HG03571 (cell line): Measurements from ENCODE around the gene GRK6.
"Not testable (repeated sequence)": the region's sequence is repeated elsewhere in the genome, so short reads cannot be mapped to it uniquely, and the experiment has no call there.

ENCODE experiments used
- ATAC-seq: cut with Tn5 transposase; IDR thresholded peaks from one replicate; pipeline ENCODE4 v1.9.1; 2021; ENCODE audit not compliant: unreplicated experiment

The GRK6 gene

DNA sequence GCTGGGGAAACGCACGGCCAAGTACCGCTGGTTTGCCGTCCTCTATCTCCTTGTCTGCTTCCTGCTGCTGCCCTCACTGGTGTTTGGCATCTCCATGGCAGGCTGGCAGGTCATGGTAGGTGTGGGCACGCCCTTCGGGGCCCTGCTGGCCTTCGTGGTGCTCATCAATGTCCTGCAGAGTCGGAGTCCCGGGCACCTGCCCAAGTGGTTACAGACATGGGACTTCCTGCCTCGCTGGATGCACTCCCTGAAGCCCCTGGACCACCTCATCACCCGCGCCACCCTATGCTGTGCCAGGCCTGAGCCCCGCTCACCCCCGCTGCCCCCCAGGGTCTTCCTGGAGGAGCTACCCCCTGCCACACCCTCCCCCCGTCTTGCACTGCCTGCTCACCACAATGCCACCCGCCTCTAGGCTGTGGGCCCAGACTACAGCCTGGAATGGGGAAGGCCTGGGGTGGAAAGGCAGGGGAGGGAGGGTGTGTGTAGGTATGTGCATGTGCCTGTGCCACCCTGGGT, 28.5 kb upstream of the GRK6 start:
- ATAC-seq, result no peak

GRCh38 chr5:177399997-177400868, 26.2 kb upstream of the GRK6 start, which contains the start of gene PFN3:
Gene PFN3, minus strand, starts transcription at chr5:177400661. Its CDS starts 85 bp downstream, at chr5:177400576.
- ATAC-seq, result no peak

DNA sequence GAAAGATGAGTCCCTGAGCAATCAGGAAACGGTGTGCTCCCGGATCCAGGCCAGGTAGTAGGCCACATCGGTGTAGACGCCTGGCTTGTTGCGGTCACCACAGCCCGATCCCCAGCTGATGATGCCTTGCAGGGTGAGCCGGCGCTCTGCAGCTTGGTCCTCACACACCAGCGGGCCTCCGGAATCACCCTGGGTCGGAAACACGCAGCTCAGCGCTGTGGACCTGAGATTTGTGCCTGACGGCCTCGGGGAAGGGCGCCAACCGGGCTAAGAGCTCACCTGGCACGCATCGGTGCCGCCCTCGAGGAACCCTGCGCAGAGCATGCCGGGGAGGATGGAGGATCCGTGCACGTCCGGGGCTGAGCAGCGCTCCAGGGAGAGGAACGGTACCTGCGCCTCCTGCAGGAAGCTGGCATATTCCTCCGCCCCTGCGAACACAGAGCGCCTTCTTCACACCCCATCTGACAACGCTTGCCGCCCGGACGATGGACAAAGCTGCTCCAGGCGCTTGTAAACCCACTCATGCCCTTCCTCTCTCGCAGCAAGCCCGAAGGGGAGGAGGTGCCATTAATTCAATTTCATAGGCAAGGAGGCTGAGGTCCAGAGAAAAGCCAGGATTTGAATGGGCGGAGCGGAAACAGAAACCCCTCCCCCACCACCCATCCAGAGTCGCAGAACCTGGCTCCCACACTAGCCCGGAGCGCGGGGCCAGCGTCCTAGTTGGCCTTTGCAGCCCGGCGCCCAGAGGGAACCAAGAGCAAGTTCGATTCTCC, 24.0 kb upstream of the GRK6 start:
- ATAC-seq, result no peak

DNA sequence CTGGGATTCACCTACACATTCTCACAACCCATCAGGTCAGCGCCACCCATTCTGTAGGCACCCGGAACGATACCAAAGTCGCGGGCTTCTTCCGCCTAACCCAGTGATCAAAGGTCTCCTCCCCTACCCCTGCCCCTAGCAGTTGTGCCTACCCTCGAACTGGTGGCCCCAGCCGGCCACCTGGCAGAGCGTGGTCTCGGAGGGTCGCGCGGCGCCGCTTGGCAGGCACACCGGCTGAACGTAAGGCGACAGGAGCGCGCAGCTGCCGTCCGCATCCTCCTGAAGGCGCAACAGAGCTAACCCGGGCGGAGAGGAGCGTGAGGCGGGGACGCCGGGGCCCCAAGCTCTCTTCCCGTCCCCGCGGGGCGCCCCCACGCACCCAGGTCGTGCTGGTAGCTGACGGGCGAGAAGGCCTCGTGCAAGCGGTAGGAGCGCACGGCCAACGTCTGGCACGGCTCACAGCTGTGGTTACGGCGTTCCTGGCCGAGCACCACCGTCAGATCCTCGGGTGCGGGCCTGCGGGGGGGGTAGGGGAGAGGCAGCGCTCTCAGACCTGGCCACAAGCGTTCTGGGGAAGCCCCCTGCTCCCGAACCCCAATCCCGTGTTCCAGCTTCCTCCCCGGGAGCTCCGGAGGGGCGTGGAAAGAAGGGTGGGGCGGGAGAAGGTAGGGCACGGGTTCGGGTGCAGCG, 23.2 kb upstream of the GRK6 start:
- peak; percentile 20 for ATAC-seq

GRCh38 chr5:177403792-177404640, 22.5 kb upstream of the GRK6 start:
- ATAC-seq, result peak; percentile 76

GRCh38 chr5:177404641-177405179, 21.8 kb upstream of the GRK6 start:
- no peak for ATAC-seq

GRCh38 chr5:177405312-177405711, 21.2 kb upstream of the GRK6 start:
- no peak for ATAC-seq

DNA sequence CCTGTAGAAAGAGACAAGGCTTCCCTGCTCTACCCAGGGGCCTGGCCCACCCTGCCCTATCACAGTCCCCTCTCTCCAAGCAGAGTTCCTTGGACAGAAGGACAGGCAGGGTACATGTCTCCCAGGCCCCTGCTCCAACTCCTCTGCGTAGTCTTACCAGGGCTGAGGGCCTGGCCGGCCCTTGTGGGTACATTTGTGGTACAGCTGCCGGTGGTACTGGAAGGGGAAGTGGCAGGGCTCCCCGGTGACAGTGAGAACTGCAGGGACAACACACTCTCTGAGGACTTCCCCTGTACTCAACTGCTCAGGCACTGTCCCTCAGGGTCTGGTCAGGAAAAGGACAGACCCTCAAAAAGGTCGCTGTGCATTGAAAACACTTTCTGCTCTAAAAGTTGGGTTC, 20.7 kb upstream of the GRK6 start:
- ATAC-seq, result no peak

DNA sequence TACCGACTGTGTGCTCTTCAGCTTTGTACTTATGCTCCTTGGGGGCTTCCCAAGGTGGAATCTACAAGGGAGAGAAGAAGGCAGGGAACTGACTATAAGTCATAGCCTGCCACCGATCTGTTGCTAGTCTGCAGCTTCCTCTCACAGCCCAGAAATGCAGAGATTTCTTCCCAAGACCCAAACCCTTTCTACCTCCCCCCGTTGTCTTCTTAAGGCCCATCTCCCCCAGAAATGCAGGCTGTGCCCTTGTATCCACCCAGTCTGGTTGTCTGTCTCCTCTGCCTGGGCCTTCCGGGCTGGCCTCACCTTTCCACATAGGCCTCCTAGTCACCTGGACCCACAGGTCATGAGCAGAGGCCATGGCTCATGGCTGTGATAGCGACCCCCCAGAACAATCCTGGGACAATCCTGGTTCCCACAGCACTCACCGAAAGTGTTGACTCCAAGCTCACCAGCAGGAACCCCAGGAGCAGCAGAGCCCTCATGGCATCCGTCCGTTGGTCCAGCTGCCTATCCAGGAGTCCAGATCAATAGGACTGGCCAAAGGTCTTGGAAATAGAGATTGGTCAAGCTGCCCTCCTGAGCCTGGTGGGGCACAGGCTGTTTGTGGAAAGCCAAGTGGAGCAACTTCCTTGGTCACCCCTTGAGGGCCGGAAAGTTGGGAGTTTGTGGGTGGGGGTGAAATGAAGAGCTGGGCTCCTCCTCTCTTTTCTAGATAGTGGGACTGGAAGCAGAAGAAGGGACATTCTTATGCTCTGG, 17.3 kb upstream of the GRK6 start, which contains the start of gene F12:
F12 (minus strand) TSS at position 522 of the 759 bp plus-strand sequence; CDS start at position 485, 37 bp downstream.
- no peak for ATAC-seq

- ATAC-seq, result no peak
Observed at GRCh38 chr5:177410575-177410974, 15.9 kb upstream of the GRK6 start.

DNA sequence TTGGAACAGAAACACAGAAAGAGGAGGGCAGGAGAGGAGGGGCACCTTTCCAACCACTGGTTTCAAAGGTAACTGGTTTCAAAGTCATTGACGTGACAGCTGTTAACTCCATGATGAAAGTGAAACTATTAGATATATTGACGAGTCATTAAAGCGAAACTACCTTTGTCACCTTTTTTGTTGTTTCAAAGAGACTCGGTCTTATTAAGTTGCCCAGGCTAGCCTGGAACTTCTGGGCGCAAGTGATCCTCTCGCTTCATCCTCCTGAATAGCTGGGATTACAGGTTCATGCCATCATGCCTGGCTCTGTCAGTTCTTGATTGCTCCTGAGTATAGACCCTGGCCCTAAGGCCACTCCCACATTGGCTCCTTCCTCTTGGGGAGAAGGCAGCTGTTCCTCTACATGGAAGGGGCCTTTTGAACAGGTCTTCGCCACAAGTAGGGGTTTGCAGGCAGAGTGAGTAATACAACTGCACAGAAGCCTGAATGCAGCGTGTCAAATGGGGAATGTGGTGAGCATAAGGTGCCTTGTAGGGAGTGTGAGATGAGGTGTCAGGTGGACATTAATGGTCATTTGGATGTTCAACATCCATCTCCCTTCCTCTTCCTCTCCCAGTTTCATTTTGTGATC, 13.8 kb upstream of the GRK6 start:
- ATAC-seq, result no peak

DNA sequence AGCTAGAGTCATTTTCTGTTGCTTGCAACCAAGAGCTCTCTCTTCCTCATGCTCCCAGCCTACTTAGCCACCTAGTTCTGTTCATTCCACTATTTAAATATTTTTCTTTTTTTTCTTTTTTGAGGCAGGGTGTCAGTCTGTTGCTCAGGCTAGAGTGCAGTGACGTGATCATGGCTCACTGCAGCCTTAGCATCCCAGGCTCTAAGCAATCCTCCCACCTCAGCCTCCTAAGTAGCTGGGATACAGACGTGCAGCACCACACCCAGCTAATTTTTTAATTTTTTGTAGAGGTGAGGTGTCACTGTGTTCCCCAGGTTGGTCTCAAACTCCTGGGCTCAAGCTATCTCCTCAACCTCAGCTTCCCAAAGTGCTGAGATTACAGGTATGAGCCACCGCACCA, 12.0 kb upstream of the GRK6 start:
- no peak for ATAC-seq

DNA sequence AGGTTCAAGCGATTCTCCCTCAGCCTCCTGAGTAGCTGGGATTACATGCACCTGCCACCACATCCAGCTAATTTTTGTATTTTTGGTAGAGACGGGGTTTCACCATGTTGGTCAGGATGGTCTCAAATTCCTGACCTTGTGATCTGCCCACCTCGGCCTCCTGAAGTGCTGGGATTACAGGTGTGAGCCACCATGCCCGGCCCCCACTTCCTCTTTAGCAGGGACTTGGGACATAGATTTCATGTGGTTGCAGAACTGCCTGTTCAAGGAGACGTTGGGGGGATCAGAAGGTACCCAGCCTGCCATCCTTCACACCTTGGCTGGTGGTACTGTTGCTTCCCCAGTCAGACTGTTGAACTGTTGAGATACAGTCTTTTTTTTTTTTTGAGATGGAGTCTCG, 9.4 kb upstream of the GRK6 start:
- ATAC-seq, result not testable (repeated sequence)

DNA sequence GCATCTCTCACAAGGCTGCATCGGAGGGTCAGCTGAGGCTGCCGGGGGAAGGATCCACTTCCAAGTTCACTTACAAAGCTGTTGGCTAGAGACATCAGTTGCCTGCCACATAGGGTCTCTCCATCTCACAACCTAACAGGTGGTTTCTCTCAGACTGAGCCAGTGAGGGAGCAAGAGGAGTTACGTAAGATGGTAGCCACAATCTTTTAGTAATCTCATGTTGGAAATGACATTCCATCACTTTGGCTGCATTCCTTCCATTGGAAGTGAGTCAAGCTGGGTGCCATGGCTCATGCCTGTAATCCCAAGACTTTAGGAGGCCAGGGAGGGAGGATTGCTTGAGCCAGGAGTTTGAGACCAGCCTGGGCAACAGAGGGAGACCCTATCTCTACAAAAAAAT, 7.4 kb upstream of the GRK6 start:
- no peak for ATAC-seq

GRCh38 chr5:177420472-177420871, 6.0 kb upstream of the GRK6 start:
- ATAC-seq, result not testable (repeated sequence)

DNA sequence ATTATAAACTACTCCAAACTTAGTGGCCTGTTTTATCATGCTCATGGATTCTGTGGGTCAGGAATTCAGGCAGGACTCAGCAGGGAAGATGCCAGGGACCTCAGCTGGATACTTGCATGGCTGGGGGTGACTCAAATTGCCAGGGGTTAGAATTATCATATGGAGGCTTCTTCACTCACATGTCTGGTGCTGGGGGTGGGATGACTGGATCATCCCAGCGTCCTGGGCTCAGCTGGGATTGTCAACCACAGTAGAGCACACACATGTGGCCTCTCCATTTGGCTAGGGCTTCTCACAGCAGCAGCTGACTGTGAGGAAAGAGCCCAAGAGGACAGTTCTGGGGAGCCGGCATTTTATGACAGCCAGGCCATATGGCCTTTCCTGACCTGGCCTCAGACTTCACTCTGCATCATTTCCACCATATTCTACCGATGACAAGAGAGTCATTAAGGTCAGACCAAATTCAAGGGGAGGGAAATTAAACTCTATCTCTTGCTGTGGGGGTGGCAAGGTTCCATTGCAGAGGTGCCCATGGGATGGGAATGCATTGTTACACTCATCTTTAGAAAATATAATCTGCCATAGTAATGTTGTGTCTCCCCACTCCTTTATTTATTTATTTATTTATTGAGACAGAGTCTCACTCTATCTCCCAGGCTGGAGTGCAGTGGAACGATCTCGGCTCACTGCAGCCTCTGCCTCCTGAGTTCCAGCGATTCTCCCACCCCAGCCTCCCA, 5.2 kb upstream of the GRK6 start:
- no peak for ATAC-seq

DNA sequence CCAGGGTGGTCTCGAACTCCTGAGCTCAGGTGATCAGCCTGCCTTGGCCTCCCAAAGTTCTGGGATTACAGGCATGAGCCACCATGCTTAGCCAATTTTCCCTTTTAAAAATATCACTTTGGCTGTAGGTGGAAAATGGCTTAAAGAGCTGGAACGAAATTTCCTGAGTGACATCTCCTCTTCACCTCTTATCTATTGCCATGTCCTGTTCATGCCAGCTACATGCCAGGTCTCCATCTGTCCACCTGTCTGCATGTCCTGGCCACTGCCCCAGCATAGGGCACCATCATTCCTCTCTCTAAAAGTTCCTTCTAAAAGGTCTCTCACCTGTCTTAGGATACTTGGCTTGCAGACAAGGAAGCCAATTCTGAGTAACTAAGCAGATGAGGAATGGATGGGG, 2.8 kb upstream of the GRK6 start:
- ATAC-seq, result no peak

DNA sequence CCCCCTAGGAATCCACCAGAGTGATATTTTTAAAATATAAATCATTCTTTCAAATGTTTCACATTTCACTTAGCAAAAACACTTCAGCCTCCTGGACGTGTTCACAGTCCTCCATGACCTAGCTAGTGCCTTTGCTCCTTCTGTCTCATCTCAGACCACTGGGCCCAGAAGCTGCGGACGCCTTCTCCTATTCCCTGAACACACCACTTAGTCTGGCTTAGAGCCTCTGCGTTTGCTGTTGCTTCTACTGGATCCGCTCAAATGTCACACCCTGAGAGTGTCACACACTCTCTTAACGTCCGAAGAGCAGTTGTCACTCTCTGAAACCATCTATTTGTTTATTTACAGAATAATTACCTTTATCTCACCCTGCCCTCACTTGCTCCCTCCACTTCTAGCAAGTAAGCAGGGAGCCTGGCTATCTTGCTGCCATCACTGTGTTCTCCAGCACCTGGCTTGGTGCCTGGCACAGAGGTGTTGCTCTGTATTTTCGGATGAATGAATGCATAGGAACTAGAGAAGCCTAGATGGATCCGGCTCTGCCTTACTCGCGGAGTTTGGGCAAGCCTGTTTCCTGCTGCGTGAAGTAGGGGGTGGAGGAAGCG, 1.2 kb upstream of the GRK6 start:
- ATAC-seq, result no peak
